PC-3 (cell line): ENCODE data around the gene RBMX.

Experiments used
- CTCF ChIP-seq: fragments of 300-600 bp; sonication (generic); conservative IDR thresholded peaks from 2 replicates; pipeline ENCODE4 v1.5.1; 2017; ENCODE audit warnings: antibody characterized with exemption, low read depth, mild to moderate bottlenecking, low read length
- EZH2 ChIP-seq: fragments of 300-600 bp; sonication (generic); IDR thresholded peaks from one replicate; pipeline ENCODE4 v1.6.1; 2017; ENCODE audit warnings: antibody characterized with exemption, mild to moderate bottlenecking, low read length; ENCODE audit not compliant: unreplicated experiment
- EZH2phosphoT487 ChIP-seq: fragments of 300-600 bp; sonication (generic); IDR thresholded peaks from 2 replicates; pipeline ENCODE4 v1.6.1; 2018; ENCODE audit warnings: mild to moderate bottlenecking, antibody characterized with exemption, low read length, borderline replicate concordance

GRCh38 chrX:136872091-136872700, 8.3 kb downstream of the RBMX start:
- TF ChIP-seq CTCF (no peak), EZH2phosphoT487 (no peak), EZH2 (no peak)
